GM18508 (cell line): Measurements from ENCODE around the gene ATP2B3.

ENCODE experiments used
- ATAC-seq: cut with Tn5 transposase; IDR thresholded peaks from one replicate; pipeline ENCODE4 v1.9.1; 2021; ENCODE audit warnings: moderate number of reproducible peaks; ENCODE audit not compliant: insufficient read depth, unreplicated experiment

The ATP2B3 gene

GRCh38 chrX:153606503-153606902 lies 89.1 kb downstream of the ATP2B3 start:
- ATAC-seq, result no peak

GRCh38 chrX:153608376-153608775 lies 90.9 kb downstream of the ATP2B3 start:
- ATAC-seq, result no peak

GRCh38 chrX:153608806-153609205 lies 91.4 kb downstream of the ATP2B3 start:
- no peak for ATAC-seq

- ATAC-seq, result no peak
Measured at GRCh38 chrX:153609917-153610835, 92.7 kb downstream of the ATP2B3 start.

- no peak for ATAC-seq
Measured at GRCh38 chrX:153610836-153611213, 93.4 kb downstream of the ATP2B3 start.

GRCh38 chrX:153611298-153612095 lies 94.1 kb downstream of the ATP2B3 start:
- no peak for ATAC-seq

GRCh38 chrX:153612413-153612812 lies 95.0 kb downstream of the ATP2B3 start:
- no peak for ATAC-seq

DNA sequence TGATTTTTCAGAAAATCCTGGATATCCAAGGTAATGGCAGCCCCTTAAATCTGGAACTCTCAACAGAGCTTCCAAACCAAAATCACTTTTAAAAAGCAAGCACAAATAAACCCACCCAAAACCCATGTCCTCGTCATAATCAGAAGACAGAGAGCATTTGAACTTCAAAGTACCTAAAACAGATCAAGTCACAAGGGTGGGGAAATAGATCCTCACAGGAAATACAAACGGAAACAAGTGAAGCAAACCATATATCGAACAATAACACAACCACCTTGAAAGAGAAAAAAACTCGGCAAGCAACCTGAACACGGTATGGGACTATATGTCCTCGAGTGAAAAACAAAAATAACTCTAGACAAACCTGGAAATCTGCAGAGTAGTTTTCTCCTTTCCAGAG lies 97.4 kb downstream of the ATP2B3 start:
- no peak for ATAC-seq

GRCh38 chrX:153620576-153620975 lies 103.1 kb downstream of the ATP2B3 start:
- no peak for ATAC-seq

DNA sequence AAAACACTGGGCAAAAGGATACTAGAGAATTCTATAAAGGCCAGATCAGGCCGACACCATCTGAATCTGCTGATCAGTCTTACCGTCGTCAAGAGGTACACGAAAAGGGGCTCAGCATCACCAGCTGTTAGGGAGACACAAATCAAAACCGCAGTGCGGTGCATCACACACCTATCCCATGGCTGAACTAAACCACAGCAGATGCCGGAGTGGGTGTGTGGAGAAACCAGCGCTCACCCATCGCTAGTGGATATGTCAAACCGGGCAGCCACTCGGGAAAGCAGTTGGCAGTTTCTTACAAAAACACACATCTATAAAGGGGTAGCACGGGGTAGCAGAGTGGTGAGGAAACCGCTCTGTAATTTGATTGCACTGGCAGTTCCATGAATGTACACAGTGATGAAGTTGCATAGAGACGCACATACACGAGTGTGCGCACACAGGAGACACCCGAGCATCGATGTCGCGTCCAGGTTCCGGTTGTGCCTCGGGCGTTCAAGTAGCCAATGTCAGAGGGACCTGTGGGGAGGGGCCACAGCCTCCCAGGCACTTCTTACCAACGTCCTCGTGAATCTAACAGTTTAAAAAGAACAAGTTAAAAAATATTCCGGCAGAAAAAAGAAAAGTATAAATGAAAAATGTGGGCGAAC lies 104.6 kb downstream of the ATP2B3 start:
- no peak for ATAC-seq

DNA sequence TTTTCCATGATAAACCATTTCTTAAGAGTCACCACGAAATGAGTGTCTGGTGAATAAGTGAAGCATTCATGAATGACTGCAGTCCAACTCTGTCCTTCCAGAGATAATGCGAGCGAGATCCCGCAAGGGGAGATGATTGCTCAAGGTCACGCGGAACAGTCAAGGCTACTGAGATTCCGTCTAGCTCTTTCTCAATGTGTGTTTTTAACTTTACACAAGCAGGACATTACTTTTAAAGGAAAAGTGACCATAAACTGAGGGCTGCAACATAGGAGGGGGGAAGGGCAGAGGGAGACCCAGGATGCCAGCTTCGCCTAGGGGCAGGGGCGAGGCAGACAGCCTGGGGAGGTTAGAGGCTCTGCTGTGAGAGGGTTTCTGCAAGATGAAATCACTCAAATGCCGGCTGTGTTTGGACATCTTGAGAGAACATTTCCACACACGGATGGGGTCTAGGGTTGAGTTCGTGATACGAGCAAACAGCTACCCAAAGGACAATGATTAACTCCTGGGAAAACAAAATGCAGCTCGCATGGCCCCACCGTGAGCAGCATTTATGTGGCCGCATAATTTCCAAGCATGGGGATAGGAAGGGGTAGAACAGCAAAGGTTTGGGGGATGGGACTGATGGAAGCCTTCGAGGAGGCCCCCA lies 105.3 kb downstream of the ATP2B3 start:
- no peak for ATAC-seq

DNA sequence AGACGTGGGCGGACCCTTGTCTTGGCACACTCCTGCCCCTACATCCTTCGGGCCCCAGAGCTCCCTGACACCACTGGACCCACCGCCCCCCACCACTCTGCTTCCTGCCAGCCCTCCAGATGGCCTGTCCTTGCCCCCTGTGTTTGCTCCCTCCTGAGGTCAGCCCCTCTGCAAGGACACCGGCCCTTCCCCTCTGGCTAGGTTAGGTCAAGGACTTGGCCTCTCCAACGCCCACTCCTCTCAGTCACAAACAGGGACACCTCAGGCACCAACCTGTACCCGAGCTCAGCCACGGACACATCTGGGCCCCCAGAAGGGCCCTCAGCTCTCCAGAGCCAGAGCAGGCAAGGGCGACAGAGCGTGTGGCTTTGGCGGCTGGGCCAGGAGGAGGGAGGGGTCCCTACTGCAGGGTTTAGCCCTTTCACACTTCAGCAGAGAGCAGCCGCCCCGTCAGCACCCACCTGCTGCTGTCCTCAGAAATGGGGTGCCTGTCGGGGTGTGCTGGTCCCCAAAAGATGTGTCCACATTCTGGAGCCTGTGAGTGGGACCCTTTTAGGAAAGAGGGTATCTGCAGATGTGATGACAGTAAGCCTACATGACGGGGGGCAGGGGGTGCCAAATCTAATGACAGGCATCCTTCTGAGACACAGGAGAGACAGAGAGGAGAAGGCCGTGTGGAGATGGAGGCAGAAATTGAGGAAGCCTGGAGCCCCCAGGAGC lies 106.0 kb downstream of the ATP2B3 start:
- no peak for ATAC-seq

DNA sequence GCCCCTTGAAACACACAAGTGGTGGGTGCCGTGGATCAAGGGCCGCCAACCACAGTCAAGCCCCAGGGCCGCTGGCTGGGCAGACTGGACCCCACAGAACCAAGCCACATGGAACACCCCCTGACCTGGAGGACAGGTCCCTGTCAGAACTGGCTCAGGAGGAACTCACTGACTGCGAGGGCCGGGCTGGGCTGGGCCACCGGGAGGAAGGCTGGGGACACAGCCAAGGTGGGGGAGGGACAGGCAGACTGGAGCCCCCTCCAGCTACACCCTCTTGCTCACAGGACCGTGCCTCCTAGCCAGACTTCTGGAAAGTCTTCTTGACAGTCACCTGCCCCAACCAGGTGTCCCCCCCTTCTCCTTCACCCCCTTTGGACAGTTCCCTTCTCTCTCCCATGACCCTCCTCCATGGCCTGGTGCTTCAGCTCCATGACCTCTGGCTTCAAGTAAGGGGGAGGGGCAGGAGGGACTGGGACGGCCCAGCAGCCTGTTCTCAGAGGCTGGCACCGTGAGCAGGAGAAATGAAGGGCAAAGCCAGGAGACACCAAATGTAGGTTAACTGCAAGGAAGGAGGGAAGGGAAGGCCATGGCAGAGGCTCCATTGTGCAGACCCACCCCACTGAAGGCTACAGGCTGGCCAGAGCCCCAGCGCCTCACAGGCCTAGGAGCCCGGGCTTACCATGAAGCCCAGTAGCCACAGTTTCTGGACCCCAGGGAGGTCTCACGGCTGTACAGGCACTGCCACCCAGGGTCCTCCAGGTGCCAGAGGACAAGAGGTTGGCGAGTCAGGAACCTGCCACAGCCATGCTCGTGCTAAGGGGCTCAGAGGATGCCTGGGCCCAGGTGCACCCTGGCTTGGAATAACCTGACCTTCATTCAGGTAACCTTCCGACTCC lies 107.0 kb downstream of the ATP2B3 start:
- no peak for ATAC-seq

- no peak for ATAC-seq
Measured at GRCh38 chrX:153625271-153626024, 108.0 kb downstream of the ATP2B3 start.

- ATAC-seq, result no peak
Measured at GRCh38 chrX:153626025-153626633, 108.7 kb downstream of the ATP2B3 start.

- ATAC-seq, result no peak
Measured at GRCh38 chrX:153626863-153627674, 109.6 kb downstream of the ATP2B3 start.

DNA sequence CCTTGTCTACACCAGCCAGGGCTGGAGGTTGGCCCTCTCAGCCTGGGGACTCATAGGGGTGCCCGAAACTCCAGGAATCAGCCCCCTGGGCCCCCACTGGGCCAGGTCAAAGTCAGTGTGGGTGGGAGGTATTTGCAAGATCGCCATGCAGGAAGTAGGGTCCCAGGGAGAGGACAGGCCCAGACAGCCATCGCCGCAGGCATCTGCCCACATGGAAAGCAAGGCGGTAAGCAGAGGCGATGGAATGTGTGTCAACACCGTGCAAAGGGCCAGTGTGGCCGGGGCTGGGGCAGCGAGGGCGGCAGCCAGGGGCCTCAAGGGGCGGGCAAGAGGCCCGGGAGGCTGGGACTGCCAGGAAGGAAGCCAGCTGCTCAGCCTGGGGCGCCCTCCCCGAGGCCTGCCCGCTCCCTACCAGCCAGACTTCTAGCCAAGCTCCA lies 110.3 kb downstream of the ATP2B3 start:
- ATAC-seq, result no peak
